ENCODE data around the gene ALG1.

The ALG1 gene, protein sequence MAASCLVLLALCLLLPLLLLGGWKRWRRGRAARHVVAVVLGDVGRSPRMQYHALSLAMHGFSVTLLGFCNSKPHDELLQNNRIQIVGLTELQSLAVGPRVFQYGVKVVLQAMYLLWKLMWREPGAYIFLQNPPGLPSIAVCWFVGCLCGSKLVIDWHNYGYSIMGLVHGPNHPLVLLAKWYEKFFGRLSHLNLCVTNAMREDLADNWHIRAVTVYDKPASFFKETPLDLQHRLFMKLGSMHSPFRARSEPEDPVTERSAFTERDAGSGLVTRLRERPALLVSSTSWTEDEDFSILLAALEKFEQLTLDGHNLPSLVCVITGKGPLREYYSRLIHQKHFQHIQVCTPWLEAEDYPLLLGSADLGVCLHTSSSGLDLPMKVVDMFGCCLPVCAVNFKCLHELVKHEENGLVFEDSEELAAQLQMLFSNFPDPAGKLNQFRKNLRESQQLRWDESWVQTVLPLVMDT

DNA sequence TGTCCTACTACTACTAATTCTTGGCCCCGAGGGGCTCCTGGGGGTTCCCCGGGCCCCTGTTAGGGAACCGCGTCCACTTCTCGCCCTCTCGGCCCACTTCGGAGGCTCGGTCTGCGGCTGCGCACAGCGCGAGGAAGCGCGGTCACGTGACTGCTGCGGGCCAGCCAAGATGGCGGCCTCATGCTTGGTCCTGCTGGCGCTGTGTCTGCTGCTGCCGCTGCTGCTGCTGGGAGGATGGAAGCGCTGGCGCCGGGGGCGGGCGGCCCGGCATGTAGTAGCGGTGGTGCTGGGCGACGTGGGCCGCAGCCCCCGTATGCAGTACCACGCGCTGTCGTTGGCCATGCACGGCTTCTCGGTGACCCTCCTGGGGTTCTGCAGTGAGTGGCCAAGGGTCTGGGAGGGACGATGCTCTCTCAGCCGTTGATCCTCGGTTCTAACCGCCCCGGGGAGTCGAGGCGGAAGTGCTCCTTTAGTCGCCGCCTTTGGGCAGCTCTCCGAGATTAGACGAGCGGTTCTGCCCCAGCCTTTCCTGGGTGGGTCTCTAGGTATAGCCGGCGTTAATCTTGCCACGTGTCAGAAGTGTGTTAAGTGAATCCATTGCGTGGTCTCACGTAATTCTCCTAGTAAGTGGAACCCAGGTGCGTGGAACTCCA is at the start of gene ALG1:
ALG1 (plus strand) TSS at position 163 of the 653 bp plus-strand sequence; CDS start at position 170, 7 bp downstream.
- DNase-seq (ENCODE audit: low read depth): peak; percentile 90
- H3K4me3 ChIP-seq (replicated peaks; ENCODE audit: low read depth, low read length): peak within 1 kb of the TSS; percentile 84
- TF ChIP-seq, protein P1, sequence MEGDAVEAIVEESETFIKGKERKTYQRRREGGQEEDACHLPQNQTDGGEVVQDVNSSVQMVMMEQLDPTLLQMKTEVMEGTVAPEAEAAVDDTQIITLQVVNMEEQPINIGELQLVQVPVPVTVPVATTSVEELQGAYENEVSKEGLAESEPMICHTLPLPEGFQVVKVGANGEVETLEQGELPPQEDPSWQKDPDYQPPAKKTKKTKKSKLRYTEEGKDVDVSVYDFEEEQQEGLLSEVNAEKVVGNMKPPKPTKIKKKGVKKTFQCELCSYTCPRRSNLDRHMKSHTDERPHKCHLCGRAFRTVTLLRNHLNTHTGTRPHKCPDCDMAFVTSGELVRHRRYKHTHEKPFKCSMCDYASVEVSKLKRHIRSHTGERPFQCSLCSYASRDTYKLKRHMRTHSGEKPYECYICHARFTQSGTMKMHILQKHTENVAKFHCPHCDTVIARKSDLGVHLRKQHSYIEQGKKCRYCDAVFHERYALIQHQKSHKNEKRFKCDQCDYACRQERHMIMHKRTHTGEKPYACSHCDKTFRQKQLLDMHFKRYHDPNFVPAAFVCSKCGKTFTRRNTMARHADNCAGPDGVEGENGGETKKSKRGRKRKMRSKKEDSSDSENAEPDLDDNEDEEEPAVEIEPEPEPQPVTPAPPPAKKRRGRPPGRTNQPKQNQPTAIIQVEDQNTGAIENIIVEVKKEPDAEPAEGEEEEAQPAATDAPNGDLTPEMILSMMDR (IDR thresholded peaks at IDR 0.05; ENCODE audit: low read length, missing control alignments): no peak

DNA sequence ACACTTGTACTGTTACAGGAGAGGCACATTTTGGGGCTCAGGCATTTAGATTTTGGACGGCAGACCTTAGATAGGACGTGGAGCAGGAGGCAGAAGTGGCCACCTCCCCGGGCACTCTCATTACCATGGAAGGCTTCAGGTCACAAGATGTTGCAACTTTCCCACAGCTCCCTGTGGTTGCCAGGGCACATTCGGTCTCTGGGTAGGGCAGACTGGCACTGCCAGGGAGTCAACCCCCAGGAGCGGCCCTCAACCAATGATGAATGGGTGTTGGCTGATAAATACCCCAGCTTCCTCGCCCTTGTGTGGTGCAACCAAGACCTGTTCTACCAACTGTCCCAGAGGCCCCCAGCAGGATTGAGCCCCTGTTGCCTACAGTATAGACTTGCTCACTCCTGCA is 49.1 kb upstream of the ALG1 start:
- DNase-seq (ENCODE audit: low read depth): no peak
- no peak overlapping the region for H3K4me3 ChIP-seq (replicated peaks; ENCODE audit: low read depth, low read length)
- TF ChIP-seq, protein P1 (IDR thresholded peaks at IDR 0.05; ENCODE audit: low read length, missing control alignments): no peak

DNA sequence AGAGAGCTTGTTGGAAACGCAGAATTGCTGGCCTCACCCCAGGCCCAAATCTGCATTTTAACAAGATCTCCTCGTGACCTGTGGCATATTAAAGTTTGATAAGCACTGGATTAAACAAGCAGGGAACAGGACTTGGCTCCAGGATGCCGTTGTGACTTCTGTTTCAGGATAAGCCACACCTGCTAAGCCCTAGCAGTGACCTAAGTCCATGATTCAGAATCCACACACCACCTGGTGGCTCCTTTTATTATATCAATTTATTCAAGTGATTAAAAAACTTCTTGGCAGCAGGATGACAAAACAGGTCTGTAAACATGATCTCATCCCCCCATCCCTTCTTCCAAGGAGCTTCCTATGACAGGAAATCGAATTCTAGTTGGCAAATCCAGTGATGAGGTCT is 47.0 kb upstream of the ALG1 start:
- TF ChIP-seq, protein P1 (IDR thresholded peaks at IDR 0.05; ENCODE audit: low read length, missing control alignments): no peak
- H3K4me3 ChIP-seq (replicated peaks; ENCODE audit: low read depth, low read length): no peak overlapping the region
- DNase-seq (ENCODE audit: low read depth): peak; percentile 24

DNA sequence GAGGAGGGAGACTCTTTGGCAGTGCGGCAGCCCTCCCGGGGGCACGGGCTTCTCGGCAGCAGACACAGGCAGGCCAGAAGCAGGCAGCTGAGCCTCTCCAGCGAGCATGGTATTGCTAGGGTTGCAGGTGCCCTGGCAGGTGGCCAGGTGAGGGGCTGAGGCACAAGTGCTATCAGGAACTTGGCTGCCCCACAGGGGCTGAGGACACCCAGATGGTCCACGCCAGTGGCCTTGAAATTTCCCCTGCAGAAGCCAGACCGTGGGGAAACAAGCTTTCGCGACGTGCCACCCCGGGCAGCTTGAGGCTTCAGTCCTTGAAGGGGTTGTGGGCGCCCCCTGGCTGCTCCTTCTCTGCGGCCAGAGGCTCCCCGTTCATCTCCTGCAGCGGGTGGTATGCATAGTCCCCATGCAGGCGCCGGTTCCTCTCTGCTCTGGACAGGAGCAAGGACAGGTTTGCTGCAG is 46.4 kb upstream of the ALG1 start:
- TF ChIP-seq, protein P1 (IDR thresholded peaks at IDR 0.05; ENCODE audit: low read length, missing control alignments): peak; percentile 33
- DNase-seq (ENCODE audit: low read depth): peak; percentile 23
- no peak overlapping the region for H3K4me3 ChIP-seq (replicated peaks; ENCODE audit: low read depth, low read length)

DNA sequence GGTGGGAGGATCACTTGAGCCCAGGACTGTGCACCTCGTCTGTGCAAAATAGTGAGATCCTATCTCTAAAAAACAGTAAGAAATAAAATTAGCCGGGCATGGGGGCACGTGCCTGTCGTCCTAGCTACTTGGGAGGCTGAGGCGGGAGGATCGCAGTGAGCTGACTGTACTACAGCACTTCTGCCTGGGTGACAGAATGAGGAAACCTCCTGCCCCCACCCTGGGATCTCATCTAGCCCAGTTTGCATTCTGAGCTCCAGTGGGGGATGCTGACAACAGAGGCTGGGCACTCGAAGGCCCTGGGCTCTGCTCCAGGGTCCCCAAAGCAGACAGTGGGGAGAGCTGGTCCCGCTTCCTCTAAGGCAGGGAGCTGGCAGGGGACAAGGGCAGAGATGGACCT is 45.0 kb upstream of the ALG1 start:
- no peak overlapping the region for H3K4me3 ChIP-seq (replicated peaks; ENCODE audit: low read depth, low read length)
- DNase-seq (ENCODE audit: low read depth): no peak
- TF ChIP-seq, protein P1 (IDR thresholded peaks at IDR 0.05; ENCODE audit: low read length, missing control alignments): no peak

DNA sequence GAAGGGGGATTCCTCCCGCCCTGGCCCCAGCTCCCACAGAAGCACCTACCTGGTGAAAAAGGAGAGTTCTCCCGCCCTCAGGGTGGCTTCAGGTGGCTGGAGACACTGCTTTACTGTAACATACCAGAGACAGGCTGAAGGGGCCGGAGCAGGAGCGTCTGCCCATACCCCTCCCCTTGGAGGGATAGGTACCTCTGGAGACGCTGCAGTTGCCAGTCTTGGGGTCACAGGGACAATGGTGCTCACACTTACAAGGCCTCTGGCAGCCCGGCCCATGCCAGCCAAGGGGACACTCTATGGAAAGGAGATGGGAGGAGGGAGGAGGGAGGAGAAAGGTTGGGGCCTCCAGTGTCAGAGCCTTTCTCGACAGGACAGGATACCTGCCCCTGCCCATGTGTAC is 44.6 kb upstream of the ALG1 start:
- TF ChIP-seq, protein P1 (IDR thresholded peaks at IDR 0.05; ENCODE audit: low read length, missing control alignments): no peak
- no peak overlapping the region for H3K4me3 ChIP-seq (replicated peaks; ENCODE audit: low read depth, low read length)
- no peak for DNase-seq (ENCODE audit: low read depth)
